Mucosa of descending colon (tissue), 3 donors: ENCODE results near the gene NFIC. TPM values are rescaled to one million over a fixed set of nuclear protein-coding genes. Genes with fewer than 3 reads are reported as not detected.
"Not testable (repeated sequence)": the region's sequence is repeated elsewhere in the genome, so short reads cannot be mapped to it uniquely, and the experiment has no call there.

Source experiments
- ATAC-seq: fragments of 200-7000 bp; cut with Tn5 transposase; one replicate; pipeline ENCODE4 v1.9.1; 2020; ENCODE audit warnings: mild to moderate bottlenecking, moderate library complexity
- DNase-seq, 3 donors: peaks; one replicate each; pipeline ENCODE4 v3.0.0-alpha.2; 2020
- H3K36me3 ChIP-seq: fragments of 200-600 bp; one replicate; pipeline ENCODE4 v1.8.0; 2021; ENCODE audit warnings: low read depth, mild to moderate bottlenecking
- H3K4me1 ChIP-seq: fragments of 200-600 bp; one replicate; pipeline ENCODE4 v1.8.0; 2021; ENCODE audit warnings: low read depth, mild to moderate bottlenecking
- H3K4me3 ChIP-seq: fragments of 200-600 bp; one replicate; pipeline ENCODE4 v1.8.0; 2021; ENCODE audit warnings: mild to moderate bottlenecking
- H3K9me3 ChIP-seq: fragments of 200-600 bp; one replicate; pipeline ENCODE4 v1.8.0; 2021; ENCODE audit warnings: mild to moderate bottlenecking
- CTCF ChIP-seq: fragments of 200-600 bp; IDR thresholded peaks from one replicate; pipeline ENCODE4 v1.8.0; 2022; ENCODE audit warnings: antibody characterized with exemption, mild to moderate bottlenecking
- intact Hi-C, 2 donors: fragments of 100-400 bp; cut with DNase I in 1 of 2; cut with micrococcal nuclease in 1 of 2; formaldehyde crosslinking; loops; one replicate each; pipeline versions ENCODE4 v1.11.0 to v1.11.1; 2022; cut with DNase I, micrococcal nuclease
- total RNA-seq, 3 donors: library from RNA; stranded (reverse); fragmentation: NEBNext Ultra II Directional in 2 of 3; extraction: Animal tissue kit (Norgen Biotek cat#: 25700) in 2 of 3; gene quantifications; one replicate each; pipeline versions ENCODE4 v1.2.1 to v1.2.4, GENCODE V29; 2021 to 2023
- donor health status: DM: no; HTN: no; CAD: no; lungs with moderate emphysema.
- donor health status: DM: no; HTN: no; CAD: no.
- donor health status: DM: no; HTN: yes; CAD: no.

The NFIC gene
- total RNA-seq, 3 donors from 2014 or later = 38.4 to 210 (median 79.3) TPM

GRCh38 chr19:3325451-3325850 lies 40.9 kb upstream of the NFIC start:
- DNase-seq (no peak), ATAC-seq (no peak)
- no peaks in the 10 kb centered on the region for H3K9me3 ChIP-seq
- TF ChIP-seq CTCF = no peak
- no peaks in the 10 kb centered on the region for H3K4me1 ChIP-seq
- intact Hi-C loops = loop anchor here in 1 of 2 donors (5.0 kb wide), 1 partner anchor 147 kb away; no protein-coding TSS in a partner anchor
- H3K36me3 ChIP-seq = no peaks in the 10 kb centered on the region
- no peak overlapping the region for H3K4me3 ChIP-seq

- Histone ChIP-seq H3K4me1 (peaks cover 4% of the 10 kb centered on the region), H3K9me3 (no peaks in the 10 kb centered on the region), H3K4me3 (no peak overlapping the region), H3K36me3 (no peaks in the 10 kb centered on the region)
- TF ChIP-seq CTCF = no peak
- intact Hi-C loops = loop anchor here in 1 of 2 donors (5.0 kb wide), 1 partner anchor 144 kb away; no protein-coding TSS in a partner anchor
- no peak for DNase-seq
- ATAC-seq = no peak
Observed at GRCh38 chr19:3328743-3329142, 37.6 kb upstream of the NFIC start.

GRCh38 chr19:3330047-3330446 lies 36.3 kb upstream of the NFIC start:
- intact Hi-C loops = no loop called here
- peaks cover 7% of the 10 kb centered on the region for H3K4me1 ChIP-seq

GRCh38 chr19:3332232-3332631 lies 34.2 kb upstream of the NFIC start:
- H3K4me1 ChIP-seq = peaks cover 27% of the 10 kb centered on the region
- ATAC-seq, DNase-seq, H3K9me3 ChIP-seq, H3K36me3 ChIP-seq, intact Hi-C loops, H3K4me3 ChIP-seq: not testable (repeated sequence)

More at GRCh38 chr19:3330047-3330446, 36.3 kb upstream of the NFIC start:
- ATAC-seq (no peak), DNase-seq (no peak)
- Histone ChIP-seq H3K9me3 (no peaks in the 10 kb centered on the region), H3K4me3 (no peak overlapping the region), H3K36me3 (no peaks in the 10 kb centered on the region)
- TF ChIP-seq CTCF = no peak

GRCh38 chr19:3333020-3333583 lies 33.3 kb upstream of the NFIC start:
- ATAC-seq (no peak), DNase-seq (no peak)
- Histone ChIP-seq H3K4me3 (no peak overlapping the region), H3K4me1 (peaks cover 36% of the 10 kb centered on the region), H3K36me3 (no peaks in the 10 kb centered on the region), H3K9me3 (no peaks in the 10 kb centered on the region)
- intact Hi-C loops = no loop called here
- TF ChIP-seq CTCF = no peak

- TF ChIP-seq CTCF = no peak
- no peak overlapping the region for H3K4me3 ChIP-seq
- ATAC-seq (no peak), DNase-seq (no peak)
- H3K9me3 ChIP-seq = no peaks in the 10 kb centered on the region
- H3K36me3 ChIP-seq = no peaks in the 10 kb centered on the region
- peaks cover 41% of the 10 kb centered on the region for H3K4me1 ChIP-seq
- intact Hi-C loops = no loop called here
Observed at GRCh38 chr19:3333662-3334061, 32.7 kb upstream of the NFIC start.

GRCh38 chr19:3334749-3335430 lies 31.5 kb upstream of the NFIC start:
- H3K4me1 ChIP-seq = peaks cover 45% of the 10 kb centered on the region
- H3K9me3 ChIP-seq, intact Hi-C loops, H3K36me3 ChIP-seq, ATAC-seq, DNase-seq, H3K4me3 ChIP-seq: not testable (repeated sequence)
